T47D (cell line): ENCODE data around the gene NOS2.
A peak's percentile ranks its signal among the peaks of the same experiment; 100 is the strongest.
"Not testable (repeated sequence)": the region's sequence is repeated elsewhere in the genome, so short reads cannot be mapped to it uniquely, and the experiment has no call there.

Source experiments
- DNase-seq, 2 experiments: peaks; one replicate each; pipeline versions ENCODE4 v3.0.0 to v3.0.0-alpha.2; 2011 to 2012; ENCODE audit warnings: low read depth in 1 of 2, low spot score in 1 of 2
- JUND ChIP-seq: IDR thresholded peaks from 2 replicates; pipeline ENCODE4 v1.6.1; 2012; ENCODE audit warnings: low read depth
- in situ Hi-C: cut with HindIII; loops from 2 replicates; pipeline ENCODE4 v1.10.0; 2016; ENCODE audit warnings: low sequenced_read_pairs, low pct_unique_long_range_greater_than_20kb

Gene NOS2

GRCh38 chr17:27770877-27771276 lies 29.5 kb downstream of the NOS2 start:
- in situ Hi-C loops: no loop called here
- no peak for DNase-seq
- no peak for TF ChIP-seq JUND

- TF ChIP-seq JUND: no peak
- DNase-seq: no peak
- in situ Hi-C loops: no loop called here
Observed at GRCh38 chr17:27768858-27769410, 31.4 kb downstream of the NOS2 start.

GRCh38 chr17:27766438-27766837 lies 33.9 kb downstream of the NOS2 start:
- TF ChIP-seq JUND: no peak
- DNase-seq: no peak
- in situ Hi-C loops: no loop called here

- in situ Hi-C loops: no loop called here
- DNase-seq: no peak
- no peak for TF ChIP-seq JUND
Observed at GRCh38 chr17:27765353-27765752, 35.0 kb downstream of the NOS2 start.

GRCh38 chr17:27764589-27764988 lies 35.7 kb downstream of the NOS2 start:
- in situ Hi-C loops: no loop called here

GRCh38 chr17:27762527-27763305 lies 37.6 kb downstream of the NOS2 start:
- in situ Hi-C loops: no loop called here
- TF ChIP-seq JUND: no peak
- DNase-seq: peak in 1 of 2 experiments; percentile 90

More at GRCh38 chr17:27764589-27764988, 35.7 kb downstream of the NOS2 start:
- DNase-seq: no peak
- no peak for TF ChIP-seq JUND

- DNase-seq, in situ Hi-C loops: not testable (repeated sequence)
Observed at GRCh38 chr17:27760931-27761330, 39.4 kb downstream of the NOS2 start.

GRCh38 chr17:27760069-27760885 lies 40.1 kb downstream of the NOS2 start:
- in situ Hi-C loops: no loop called here
- DNase-seq: peak; percentile 64 to 66
- TF ChIP-seq JUND: no peak

- in situ Hi-C loops: no loop called here
Observed at GRCh38 chr17:27759528-27759927, 40.8 kb downstream of the NOS2 start.

GRCh38 chr17:27756467-27757371 lies 43.6 kb downstream of the NOS2 start:
- TF ChIP-seq JUND: no peak
- peak; percentile 32 to 77 for DNase-seq
- in situ Hi-C loops: no loop called here

More at GRCh38 chr17:27759528-27759927, 40.8 kb downstream of the NOS2 start:
- DNase-seq: no peak
- TF ChIP-seq JUND: no peak

- in situ Hi-C loops: no loop called here
- no peak for TF ChIP-seq JUND
- DNase-seq: no peak
Observed at GRCh38 chr17:27755706-27756466, 44.4 kb downstream of the NOS2 start.
